GDM1 (cell line): ENCODE results near the gene KCNE2.
"Not testable (repeated sequence)": the region's sequence is repeated elsewhere in the genome, so short reads cannot be mapped to it uniquely, and the experiment has no call there.

Experiments used
- DNase-seq: peaks from one replicate; lab custom pipeline; 2025; lab: John Stamatoyannopoulos, UW

KCNE2 gene

GRCh38 chr21:34354836-34355235, 9.0 kb upstream of the KCNE2 start:
- no peak for DNase-seq

- DNase-seq: no peak
Observed at GRCh38 chr21:34355570-34355969, 8.2 kb upstream of the KCNE2 start.

DNA sequence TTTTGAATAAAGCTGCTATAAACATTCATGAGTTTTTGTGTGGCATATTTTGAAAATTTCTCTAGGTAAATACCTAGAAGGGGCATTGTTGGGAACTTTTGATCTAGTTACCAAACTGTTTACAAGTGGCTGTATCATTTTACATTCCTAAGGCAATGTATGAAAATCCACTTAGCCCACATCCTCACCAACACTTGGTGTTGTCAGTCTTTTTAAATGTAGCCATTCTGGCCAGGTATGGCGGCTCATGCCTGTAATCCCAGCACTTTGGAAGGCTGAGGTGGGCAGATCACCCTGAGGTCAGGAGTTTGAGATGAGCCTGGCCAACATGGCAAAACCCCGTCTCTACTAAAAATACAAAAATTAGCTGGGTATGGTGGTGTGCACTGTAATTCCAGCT, 5.9 kb upstream of the KCNE2 start:
- no peak for DNase-seq

GRCh38 chr21:34358866-34359265, 4.9 kb upstream of the KCNE2 start:
- no peak for DNase-seq

DNA sequence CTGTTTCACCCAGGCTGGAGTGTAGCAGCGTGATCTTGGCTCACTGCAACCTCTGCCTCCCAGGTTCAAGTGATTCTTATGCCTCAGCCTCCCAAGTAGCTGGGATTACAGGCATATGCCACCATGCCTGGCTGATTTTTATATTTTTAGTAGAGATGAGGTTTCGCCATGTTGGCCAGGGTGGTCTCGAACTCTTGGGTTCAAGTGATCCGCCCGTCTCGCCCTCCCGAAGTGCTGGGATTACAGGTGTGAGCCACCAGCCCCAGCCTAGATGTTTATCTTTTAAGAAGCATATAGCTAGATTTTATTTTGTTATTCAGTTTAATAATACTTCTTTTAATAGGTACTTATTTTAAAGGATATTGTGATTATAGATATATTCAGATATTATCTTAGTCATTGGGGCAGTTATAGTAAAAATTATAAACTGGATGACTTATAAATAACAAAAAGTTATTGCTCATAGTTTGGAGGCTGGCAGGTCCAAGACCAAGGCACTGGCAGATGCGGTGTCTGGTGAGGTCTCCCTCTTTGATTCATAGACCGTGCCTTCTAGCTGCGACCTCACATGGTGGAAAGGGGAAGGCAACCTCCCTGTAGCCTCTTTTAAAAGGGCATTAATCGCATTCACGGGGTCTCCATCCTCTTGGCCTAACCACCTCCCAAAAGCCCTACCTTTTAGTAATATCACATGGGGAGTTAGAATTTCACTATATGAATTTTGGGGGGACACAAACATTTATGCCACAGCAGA, 3.1 kb upstream of the KCNE2 start:
- DNase-seq: no peak

- DNase-seq: no peak
Observed at GRCh38 chr21:34362136-34362444, 1.7 kb upstream of the KCNE2 start.

GRCh38 chr21:34362670-34363069, 1.1 kb upstream of the KCNE2 start:
- no peak for DNase-seq

GRCh38 chr21:34364921-34365320, 1.1 kb downstream of the KCNE2 start:
- no peak for DNase-seq

GRCh38 chr21:34365809-34366208, 2.0 kb downstream of the KCNE2 start:
- no peak for DNase-seq

DNA sequence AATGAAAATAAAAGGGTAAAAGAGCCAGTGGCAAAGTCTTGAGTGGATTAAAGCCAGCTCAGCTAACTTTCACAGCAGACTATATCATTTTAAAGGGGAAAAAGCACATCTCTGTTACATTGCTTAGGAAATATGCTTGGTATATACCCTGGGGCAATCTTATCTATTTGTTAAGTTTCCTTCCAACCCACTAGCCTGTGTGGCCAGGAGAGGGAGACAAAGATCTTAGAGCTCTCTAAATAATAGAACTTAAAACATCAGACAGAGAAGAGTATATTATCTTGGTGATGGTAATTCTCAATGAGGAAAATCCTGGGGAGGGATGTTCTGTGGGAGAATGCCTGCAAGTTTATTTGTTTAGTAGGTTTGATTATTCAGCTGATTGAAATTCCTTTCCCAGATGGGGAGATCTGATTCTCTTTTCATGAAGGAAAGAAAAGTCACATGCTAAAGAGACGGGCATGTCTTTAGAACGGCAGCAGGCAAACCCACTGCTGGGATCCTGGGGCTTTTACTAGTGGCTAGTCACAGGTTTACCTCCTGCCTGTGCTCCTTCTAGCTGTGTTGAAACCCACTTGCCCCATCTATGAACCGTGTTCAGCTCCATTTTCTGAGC, 3.6 kb downstream of the KCNE2 start:
- peak; percentile 4 for DNase-seq

DNA sequence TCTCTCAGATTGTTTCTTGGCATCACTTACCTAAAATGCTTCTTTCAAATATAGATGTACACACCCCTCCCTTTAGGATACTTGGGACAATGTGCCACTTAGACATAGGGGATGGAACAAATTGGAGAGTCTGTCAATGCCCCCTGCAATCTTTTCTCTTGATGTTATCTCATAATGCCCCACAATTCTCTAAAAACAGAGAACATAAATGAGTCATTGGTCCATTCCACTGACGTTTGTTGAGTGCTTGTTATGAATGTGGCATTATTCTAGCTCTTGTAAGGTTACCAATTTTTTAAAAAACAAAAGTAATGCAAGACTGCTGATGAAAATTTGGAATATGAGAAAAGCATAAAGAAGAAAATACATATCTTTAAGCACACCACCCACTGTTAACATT, 5.9 kb downstream of the KCNE2 start:
- DNase-seq: no peak

DNA sequence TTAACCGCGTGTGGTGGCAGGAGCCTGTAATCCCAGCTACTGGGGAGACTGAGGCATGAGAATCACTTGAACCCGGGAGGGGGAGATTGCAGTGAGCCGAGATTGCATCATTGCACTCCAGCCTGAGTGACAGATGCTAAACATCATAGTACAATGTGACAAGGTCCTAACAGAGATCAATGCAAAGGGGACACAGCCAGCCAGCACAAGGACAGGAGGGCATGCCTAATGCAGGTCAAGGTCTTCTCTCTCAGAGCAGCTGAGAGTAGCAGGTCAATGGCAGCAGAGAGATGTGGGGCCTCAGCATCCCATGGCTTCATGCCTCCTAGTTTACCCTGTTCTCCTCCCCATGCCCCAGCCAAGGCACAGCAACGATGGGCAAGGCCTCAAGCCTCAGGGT, 8.5 kb downstream of the KCNE2 start:
- DNase-seq: no peak

DNA sequence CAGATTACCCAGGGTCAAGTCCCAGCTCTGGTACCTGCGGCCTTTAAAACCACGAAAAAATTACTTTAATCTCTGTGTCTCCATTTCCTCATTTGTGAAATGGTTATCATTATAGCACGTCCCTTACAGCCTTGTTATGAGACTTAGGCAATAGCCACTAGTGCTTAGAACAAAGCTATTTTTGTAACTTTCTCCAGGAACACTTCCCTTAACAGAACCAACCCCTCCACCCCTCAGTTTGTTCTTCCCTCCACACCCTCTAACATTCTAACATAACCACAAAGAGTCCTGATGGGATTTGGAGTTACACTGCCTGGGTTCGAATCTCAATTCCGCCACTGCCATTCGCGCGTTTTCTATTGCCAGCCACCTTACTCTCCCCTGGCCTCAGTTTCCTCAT, 10.7 kb downstream of the KCNE2 start:
- not testable (repeated sequence) for DNase-seq

DNA sequence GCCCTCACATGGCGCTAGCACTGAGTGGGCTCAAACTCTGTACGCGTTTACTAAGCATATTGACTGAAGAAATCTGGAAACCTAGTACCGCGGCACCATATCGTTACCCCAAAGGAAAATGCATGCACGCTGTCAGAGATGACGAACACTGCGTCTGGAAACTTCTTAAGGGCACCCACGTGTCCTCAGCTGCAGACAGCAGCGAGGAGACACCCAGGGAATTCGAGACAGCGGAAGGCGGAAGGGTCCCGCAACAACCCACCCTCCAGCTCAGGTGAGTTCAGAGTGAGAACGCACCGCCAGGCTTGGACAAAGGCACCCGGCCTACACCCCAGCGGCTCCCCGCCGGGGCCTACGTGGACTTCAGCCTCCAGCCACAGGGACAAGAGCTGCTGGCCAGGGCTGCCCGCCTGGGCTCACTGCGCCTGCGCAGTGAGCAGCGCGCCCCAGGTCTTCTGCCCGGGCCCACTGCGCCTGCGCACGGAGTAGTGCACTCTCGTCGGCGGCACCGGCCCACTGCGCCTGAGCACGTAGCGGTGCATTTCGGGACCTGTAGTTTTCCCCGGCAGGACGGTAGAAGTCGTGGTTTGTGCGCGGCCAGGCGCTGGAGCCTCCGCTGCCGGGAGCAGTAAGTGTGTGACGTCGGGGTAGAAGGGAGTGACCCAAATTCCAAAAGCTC, 11.3 kb downstream of the KCNE2 start, which contains the start of gene SMIM11:
Gene SMIM11 (plus strand): TSS at position 568 of the 679 bp plus-strand sequence. CDS start 3,998 bp downstream, outside the sequence.
- DNase-seq: not testable (repeated sequence)

GRCh38 chr21:34375619-34375972, 11.8 kb downstream of the KCNE2 start:
- DNase-seq: not testable (repeated sequence)

- DNase-seq: not testable (repeated sequence)
Observed at GRCh38 chr21:34383138-34383537, 19.3 kb downstream of the KCNE2 start.

DNA sequence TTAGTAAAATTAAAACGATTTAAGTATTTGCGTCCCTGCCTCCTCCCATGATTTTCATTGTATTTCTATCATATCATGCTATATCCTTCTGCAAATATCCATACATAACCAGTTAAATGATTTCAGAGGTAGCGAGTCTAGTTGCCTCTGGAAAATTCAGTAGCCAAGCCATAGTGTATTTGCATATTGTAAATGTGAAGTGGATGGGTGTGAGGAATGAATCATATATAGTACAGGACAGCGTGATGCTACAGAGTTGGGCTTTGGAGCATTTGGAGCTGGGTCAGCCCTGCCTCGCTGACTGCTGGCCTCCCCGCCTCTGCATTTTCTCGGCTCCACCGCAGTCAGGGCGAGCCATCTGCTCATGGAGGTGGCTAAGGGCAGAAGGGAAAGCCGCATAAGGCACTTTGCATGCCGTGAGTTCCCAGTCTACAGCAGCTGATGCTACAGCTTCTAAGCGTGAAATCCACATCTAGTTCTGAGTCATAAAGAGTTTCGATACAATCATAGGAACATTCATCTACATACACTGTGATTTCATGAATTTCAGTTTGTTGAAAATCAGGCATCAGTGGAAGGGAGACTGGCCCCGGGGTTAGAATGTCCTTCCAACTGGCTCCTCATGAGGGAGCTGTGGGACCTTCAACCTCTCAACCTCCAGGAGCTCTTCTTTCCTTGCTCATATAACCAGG, 20.1 kb downstream of the KCNE2 start:
- DNase-seq: not testable (repeated sequence)

DNA sequence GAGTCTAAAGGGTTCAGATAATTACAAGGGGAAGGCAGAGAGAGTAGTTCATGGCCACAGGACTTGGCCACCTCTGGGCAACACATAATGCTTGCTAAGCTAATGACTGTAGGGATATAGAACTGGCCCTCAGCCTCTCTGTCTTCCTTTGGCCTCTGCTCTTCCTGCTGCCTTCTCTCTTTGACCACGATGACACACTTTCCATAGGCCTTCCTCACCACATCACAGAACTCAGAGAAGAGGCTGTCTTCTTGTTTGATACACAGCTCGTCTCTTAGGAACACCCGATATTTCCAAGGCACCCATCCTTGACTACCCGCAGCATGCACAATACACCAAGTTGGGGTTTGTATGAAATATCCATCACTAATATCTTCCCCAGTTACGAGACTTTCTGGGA, 36.7 kb downstream of the KCNE2 start:
- DNase-seq: not testable (repeated sequence)

GRCh38 chr21:34404742-34405141, 40.9 kb downstream of the KCNE2 start:
- DNase-seq: not testable (repeated sequence)

GRCh38 chr21:34405686-34406085, 41.9 kb downstream of the KCNE2 start:
- not testable (repeated sequence) for DNase-seq

DNA sequence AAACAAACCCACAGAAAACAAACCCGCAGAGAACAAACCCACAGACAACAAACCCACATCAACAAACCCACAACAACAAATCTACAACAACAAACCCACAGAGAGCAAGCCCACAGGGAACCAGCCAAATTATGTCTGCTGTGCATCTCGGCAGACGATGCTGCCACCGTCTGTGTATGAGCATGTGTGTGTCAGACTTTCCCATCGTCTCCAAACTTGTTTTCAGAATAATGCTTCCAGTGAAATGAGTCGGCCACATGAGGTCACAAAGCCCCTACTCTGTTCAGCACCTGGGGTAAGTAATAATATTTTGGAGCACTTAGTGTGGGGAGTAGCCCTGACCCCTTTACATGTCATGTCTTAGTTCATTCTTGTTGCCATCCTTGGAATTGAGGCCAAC, 42.3 kb downstream of the KCNE2 start:
- not testable (repeated sequence) for DNase-seq

- DNase-seq: not testable (repeated sequence)
Observed at GRCh38 chr21:34406676-34407075, 42.9 kb downstream of the KCNE2 start.

DNA sequence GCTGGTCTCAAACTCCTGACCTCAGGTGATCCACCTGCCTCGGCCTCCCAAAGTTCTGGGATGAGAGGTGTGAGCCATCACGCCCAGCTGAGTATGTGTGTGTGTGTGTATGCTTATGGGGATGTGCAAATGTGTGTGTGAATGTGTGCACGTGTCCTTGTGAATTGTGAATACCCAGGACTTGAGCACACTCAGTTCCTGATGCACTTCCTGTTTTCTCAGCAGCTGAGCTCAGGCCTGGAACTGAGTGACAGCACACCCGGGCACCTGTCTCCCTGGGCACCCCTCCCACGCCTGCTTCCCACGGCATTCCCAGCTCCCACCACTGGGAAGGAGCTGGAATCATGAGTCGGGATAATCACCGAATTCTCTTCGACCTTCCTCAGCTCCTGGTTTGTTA, 43.5 kb downstream of the KCNE2 start:
- not testable (repeated sequence) for DNase-seq
